NCI-H2227 treated with DMSO at 0.1 percent for 48 hours (cell line): ENCODE measurements around the gene TAOK1.

ENCODE experiments used
- DNase-seq: peaks from one replicate; lab custom pipeline; 2025; lab: John Stamatoyannopoulos, UW

TAOK1 gene

DNA sequence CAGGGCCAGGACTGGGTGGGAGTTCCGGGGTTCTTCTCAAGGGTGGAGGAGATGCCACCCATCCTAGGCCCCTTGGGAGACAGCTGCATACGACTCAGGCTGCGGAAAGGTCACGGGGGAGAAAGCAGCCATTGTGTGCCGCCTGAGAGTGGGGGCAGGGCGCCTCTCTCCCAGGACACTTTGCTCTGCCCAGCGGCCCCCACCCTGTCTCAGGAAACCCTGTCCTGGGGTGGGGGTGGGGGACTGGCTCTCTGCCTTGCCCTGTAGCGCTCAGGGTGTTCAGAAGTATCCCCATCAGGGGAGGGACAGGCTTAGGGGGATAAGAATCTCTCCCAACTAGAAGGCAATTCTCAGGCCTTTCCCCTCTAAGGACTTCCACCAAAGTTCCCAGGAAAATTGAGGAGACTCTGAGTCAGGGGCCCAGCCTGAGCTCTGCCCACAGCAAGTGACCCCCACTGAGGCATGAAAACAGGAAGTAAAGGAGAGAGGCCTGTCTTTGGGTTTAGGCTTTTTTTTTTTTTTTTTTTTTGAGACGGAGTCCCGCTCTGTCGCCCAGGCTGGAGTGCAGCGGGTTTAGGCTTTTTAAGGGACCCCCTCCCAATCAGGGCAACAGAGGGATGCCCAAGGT, 194.4 kb downstream of the TAOK1 start:
- DNase-seq = no peak

DNA sequence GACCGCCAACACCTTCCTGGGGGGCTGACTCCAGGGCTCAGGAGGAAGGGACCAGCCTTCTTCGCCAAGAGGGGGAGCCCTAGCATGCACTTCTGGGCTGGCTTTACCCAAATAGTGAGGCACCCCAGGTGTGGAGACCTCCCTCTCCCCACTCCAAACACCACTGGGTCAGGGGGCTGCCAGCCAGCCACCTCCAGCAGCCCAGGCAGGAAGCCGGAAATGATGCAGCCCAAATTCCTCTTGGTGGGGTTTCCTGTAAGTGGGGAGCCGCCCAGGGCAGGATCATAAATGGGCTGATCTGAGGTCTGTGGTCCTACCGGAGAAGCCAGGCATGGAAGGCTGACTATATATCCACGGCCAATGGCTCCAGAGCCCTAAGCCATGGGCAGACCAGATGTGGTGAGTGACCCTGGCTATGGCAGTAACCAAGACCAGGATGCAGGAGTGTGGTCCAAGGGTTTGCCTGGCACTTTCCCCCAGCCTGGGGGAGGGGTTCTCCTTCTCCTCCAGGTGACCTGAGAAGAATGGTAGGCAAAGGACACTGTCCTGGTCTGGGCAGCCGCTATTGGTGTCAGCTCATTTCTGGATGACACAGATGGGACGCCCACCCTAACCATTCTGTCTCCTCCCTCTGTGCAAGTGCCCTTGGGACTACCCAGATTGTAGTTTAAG, 195.1 kb downstream of the TAOK1 start:
- DNase-seq = no peak

DNA sequence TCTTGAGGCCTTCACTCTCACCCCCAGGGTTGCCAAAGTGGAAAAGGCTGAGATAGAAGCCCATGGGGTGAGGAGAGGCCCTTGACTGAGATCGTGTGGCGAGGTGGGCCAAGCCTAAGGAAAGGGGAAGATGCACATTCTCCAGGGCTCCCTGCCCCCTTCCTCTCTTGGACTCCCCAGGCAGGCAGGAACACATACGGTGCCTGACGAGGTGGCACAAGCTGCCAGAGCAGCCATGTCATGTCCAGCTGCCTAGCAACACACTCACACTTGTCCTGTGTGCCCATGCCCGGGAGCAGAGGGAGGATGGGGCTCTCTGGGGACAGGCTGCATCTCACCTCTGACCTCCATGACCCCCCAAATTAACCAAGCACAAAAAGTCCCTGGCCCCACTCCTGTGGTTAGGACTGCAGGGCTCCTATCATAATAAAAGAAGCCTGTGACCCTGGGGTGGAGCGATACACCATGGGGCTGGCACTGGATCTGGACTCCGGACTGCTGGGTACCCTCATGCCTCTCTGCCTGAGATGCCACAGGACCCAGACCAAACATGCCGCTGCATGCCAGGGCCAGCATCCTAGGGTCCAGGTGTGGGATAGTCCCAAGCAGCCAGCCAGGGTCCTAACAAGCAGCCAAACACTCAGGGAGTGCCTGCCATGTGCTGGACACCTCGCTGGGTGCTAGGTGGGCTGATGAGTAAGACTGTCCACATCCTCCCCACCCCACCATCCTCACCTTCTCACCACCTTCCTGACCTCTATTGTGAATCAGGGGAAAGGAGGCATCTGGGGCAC, 196.7 kb downstream of the TAOK1 start:
- no peak for DNase-seq

DNA sequence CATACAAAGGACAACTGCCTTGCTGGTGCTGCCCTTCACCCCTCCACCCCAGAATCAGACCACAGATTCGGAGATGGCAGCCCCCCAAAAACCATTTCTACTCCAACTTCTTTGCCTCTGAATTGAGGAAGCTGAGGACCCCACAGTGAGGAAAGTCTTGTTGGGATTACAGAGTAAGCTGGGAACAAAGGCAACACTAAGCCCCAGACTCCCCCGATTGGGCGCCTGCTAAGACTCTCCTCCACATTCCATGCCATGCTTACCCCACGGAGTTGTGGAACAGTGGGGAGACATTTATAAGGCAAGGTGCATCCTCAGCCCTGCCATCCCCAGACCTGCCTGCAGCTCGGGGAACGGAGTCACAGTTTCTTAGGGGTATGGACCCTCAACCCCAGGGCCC, 197.4 kb downstream of the TAOK1 start:
- DNase-seq = no peak

DNA sequence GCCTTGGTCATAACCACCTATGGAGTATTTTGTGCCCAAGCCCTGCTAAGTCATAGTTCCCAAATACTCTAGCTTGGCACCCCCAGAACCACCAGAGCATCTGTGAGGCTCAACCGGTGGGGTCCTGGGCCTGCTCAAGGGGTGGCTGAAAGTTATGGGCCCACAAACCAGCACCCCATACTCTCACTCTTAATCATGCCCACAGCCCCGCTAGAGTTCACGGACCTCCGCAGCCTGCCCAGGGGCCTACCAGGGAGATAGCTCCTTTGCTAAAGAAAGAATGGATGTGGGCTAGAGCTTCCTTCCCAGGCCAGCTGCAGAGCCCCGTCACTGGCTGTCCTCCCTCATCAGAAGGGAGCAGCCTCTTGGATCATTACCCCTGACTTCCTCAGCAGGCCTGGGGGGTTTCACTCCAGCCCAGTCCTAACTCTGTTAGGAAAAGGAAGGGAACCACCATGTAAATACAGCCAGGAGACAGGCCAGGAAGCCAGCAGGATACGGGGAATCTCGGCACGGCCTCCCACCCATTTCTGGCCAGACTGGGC, 197.9 kb downstream of the TAOK1 start:
- no peak for DNase-seq

DNA sequence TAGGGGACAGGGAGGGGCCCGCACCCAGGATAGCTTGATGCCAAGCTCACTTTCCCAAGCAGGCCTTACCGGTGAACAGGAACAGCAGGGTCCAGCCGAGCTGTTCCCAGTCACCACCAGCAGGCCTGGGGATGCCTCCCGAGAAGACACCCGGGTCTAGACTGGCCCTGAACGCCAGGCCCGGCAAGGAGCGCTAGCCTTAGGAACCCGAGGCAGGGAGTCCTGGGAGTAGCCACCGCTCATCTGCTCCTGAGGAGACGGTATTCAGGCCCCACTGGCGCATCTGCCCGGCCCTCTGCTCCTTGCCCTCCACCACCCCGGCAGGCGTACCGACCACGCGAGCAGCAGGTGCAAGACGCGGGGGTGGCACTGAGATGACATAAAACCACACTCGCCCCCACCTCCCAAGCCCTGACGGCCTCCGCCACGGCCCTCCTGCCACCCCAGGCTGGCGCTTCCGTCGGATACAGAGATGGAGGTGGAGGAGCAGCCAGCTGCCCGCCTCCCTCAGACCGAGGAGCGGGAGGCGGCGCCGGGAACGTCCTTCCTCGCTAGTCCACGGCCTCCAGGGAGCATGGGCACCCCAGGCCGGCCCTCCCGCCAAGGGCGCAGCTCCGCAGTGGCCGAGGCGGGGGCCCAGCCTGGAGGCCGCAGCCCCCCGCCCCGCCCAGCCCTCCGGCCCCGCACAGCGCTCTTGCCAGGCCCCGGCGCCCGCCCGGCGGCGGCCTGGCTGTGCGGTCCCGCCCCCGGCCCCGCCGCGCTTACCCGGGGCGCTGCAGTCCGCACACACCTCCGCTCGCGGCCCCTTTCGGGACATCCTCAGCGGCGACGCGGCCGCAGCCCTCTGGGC, 198.6 kb downstream of the TAOK1 start:
- no peak for DNase-seq

DNA sequence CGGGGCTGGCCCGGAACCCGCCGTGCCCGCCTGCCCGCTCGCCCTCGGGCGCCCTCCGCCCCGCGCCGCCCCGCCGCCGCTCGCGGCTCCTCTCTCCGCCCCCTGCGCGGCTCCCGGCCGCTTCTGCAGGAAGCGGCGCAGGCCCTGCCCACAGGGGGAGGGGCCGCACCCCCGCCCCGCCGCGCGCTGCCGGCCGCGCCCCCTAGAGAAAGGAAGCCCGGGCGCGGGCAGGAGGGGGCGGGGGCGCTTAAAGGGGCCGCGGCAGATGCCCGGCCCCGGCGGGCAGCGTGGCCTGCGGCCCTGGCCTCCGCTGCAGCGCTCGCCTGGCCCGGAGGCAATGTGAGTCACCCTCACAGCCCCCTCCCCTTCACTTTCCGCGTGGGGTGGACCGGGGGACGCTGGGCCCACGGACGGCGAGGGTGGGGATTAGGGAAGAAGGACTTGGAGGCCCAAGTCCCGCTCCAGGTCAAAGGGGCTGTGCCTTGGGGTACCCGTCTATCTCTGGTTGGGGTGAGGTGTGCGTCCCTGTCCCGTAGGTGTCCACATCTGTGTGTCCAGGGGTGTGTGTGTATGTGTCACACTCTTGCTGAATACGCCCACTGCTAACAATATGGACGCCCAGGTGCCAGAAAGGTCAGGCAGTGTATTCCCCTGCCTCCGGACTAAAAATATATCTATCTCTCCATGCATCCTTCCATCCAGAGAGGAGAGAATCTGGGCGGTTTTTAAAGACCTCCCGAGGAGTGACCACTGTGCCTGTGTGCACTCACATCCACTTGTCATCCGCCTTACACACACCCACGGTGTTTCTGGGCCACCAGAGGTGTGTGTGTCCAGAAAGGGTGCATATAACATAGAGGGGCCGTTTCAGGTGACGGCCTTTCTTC, 199.6 kb downstream of the TAOK1 start, which contains the start of gene GIT1:
TSS of gene GIT1 (minus strand) at position 125 of the 887 bp plus-strand sequence. CDS start 270 bp downstream, outside the sequence.
- DNase-seq = peak; percentile 39

DNA sequence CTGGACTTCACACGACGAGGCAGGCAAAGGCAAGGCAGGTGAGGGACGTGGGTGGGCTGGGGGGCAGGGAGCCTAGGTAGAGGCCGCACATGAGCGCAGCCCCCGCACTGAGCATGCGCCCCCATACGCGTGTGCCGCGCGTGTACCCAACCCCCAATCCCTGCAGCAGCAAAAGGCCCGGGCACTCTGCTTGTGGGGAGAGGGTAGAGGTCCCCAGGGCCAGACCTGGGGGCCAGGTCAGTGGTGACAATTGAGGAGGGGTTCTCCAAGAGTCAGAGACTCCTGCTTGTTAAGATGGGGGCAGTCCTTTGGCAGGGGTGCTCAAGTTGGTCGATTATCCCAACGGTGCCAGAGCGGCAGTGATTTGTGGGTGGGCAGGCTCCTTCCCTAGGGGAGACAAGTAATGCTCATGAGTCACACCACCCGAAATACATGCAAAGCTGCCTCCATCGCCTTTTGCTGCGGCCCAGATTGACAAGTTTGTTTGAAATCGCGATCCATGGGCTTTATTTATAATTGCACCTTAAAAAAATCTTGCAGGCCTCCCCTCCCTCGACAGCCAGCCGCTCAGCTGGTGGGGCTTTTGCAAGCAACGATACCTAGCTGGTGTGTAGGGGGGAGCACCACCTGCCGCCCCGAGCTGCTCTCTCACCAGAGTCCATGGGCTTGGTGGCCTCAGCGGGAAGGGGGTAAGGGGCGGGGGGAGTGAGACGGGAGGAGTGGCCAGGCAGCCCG, 200.4 kb downstream of the TAOK1 start:
- DNase-seq = peak; percentile 19

DNA sequence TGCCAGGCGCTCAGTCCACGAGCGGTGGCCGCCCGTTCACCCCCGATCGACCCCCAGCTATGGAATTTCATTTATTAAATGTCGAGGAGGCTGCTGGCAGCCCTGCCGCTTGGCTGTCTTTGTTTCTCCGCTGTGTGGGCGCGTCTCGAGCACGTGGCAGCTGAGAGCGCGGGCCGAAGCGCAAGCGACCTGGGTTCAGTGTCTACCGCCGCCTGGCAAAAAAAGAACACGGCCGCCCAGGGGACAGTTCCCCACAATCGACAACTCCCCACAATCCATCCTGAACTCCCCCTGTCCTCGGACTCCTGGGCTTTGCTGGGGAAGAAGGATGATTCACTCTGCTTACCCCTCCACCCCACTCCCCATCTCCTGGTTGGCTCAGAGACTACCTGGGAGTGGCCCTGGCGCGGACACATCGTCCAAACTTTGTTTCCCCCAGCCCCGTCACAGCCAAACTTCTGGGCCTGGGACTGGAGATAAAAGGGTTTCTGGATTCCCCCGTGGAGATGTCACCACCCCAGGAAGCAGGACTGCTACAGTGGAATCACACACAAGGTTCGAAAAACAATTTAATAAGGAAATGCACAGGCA, 201.1 kb downstream of the TAOK1 start:
- no peak for DNase-seq

DNA sequence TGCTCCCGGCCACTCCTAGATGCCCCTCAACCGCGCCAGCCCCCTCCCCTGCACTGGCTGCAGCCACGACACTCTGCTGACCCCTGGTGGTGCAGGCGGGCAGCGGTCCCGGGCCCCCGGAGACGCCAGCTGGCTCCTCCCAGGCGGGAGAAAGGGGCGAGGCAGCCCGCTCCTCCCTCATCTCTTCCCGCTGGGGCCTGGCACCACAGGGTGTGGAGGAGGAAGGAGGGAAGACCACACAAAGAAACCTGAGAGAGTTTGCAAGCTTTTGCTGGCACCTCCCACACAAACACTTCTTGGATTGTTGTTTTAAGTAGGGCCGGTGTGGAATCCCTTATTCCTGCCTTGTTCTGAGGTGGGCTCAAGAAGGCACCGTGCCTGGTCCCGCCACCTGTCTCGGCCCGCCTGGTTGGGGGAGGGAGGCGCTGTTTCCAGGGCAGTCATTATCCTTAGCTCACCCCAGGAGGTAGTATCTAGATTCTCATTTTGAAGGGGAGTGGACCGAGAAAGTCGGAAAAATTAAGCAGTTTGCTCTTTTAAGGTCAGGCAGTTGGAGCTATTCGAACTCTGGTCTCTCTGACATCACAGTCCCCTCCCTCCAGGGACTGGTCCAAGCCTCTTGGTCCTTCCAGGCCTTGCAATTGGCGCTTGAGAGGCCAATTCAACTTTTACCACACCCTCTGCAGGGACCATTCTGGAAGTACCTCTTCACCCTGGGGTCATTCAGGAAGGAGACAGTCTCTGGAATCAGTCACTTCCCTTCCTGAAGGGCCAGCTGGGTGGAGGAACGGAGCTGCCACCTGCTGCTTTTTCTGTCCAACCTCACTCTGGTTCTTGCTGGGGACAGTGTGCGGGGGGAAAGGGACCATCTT, 201.8 kb downstream of the TAOK1 start:
- peak; percentile 78 for DNase-seq

DNA sequence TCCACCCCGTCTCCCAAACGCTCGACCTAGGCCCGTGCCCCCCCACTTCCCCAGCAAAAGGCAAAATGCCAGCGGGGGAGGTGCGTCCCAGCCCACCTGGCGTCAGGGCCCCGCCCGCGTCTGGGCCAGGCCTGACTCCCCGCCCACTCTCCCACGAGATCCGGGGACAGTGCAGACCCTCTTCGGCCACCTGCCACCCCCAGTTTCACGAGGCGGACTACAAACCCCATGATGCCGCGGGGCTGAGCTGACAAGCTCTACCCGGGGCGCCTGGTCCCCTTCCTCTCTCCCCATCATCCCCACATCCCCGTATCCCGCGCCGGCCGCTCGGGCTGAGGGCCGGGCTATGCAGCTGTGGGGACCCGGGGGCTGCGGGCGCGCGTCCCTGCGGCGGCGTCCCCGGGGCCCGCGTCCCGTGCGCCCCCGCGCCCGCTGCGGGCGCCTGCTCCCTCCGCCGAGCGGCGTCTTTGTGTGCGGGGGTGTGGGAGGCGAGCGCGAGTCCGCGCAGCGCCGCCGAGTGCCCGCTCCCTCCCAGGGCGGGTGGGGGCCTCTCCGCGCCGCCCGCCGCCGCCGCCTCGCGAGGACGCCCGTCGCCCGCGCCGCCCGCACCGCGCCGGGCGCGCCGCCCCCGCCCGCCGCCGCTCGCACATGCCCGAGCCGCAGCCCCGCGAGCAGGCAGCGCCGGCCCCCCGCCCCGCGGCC, 202.8 kb downstream of the TAOK1 start, which contains the start of gene ANKRD13B:
TSS of gene ANKRD13B (plus strand) at position 283 of the 702 bp plus-strand sequence. CDS start 490 bp downstream, outside the sequence.
- no peak for DNase-seq

DNA sequence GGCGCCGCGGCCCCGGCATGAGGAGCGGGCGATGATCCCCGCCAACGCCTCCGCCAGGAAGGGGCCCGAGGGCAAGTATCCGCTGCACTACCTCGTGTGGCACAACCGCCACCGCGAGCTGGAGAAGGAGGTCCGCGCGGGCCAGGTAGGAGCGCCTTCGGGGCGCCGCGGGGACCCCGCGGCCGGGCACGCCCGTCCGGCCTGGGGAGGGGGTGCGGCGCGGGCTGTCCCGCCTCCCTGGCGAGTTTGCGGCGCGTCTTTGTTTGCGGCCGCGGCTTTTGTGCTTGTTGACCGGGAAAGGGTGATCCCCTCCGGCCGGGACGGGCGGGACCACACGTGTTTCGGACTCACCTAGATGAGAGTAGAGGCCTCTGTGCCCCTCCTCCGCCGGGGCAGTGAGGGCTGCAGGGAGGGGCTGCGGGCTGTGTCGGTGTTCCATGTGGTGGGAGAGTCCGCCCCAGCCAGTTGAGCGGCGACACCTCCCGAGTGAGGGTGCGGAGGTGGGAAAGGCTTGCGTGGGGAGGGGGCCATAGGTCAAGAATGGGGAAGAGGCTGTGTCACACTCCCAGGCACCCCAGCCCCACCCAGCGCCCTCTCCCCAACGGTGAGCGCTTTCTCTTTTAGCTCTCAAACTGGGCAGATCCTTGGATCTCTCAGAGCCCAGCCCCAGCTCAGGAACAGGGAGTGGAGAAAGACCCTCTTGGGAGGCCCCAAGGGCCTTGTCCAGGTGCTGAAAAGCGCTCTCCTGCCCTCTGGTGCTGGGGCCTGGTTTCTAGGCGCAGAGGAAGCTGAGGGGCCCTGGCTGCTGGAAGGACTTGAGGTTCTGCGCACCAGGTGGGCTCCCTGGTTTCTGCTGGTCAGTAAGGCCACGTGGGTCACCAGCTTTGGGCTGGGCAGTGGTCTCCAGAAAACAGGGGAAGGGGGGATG, 203.7 kb downstream of the TAOK1 start:
- DNase-seq = no peak

DNA sequence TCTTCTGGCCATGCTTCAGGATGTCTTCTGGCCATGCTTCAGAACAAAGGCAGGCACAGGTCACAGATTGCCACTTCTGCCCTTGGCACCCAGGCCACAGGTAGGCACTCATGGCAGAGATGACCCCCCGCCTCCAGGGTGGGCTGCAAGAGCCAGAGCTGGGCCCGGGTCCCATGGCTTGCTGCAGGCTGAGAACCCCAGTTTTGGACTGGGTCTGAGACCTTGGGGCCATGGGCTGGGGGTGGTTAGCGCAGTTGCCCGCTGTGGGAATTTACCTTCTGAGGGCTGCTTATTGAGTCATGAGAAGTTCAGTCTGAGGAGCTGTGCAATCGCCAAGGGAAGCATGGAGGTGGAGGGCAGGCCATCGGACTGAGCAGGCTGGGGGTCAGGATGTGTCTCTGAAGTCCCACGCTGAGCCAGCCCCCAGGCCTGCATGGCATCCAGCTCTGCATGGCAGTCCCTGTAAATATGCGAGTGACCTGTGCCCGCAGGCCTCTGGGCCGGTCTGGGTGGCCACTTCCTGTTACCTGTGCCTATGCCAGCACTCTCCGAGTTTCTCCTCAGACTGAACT, 204.4 kb downstream of the TAOK1 start:
- DNase-seq = no peak

DNA sequence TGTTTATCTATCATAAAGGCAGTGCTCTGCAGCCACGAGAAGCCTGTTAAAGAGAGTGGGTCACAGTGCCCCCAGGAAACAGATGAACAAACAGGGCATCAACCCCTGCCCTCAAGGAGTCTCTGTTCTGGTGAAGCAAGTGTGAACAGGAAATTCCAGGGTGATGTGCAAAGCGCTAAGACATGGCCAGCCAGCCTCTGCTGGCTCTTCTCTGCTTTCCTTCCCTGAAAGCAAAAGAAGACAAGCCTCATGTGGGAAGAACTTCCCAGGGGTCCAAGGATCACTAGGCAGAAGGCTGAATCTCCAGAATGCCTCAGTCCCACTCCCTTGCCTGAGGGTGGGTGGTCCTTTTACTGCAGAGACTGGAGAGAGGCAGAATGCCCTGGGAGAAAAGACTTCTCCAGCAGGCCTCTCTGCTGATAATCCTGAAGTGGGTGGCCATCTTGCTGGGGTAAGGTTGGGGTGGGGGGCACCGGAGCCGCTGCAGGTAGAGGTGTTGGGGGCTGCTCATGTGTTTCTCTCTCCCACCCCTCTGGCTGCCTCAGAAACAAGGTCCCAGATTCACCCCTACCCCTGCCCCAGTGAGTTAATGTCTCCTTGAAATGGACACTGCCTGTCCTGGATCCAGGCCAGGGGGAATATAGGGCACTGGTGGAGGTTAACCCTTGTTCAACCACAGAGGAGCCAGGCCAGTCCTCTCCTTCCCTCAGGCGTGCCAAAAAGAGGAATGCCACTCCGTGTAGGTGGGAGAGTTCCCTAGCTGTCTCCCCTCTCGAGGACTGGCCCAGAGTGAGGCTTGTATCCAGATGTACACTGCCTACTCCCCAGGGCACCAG, 205.2 kb downstream of the TAOK1 start:
- no peak for DNase-seq
